Astrocyte (in vitro differentiated cells and primary cell): Measurements from ENCODE around the gene SLC15A5. TPM values are rescaled to one million over a fixed set of nuclear protein-coding genes. Genes with fewer than 3 reads are reported as not detected.

Experiments used
- DNase-seq: peaks from one replicate; pipeline ENCODE4 v3.0.0-alpha.2; 2010; ENCODE audit warnings: low read depth
- FAIRE-seq: peaks from 2 replicates; lab custom pipeline; 2011; peaks lifted over from hg19 to GRCh38; lab: Jason Lieb, UNC
- H2AFZ ChIP-seq: 2 replicates; pipeline ENCODE4 v1.6.0; 2012; ENCODE audit warnings: low read depth, low read length, inconsistent platforms
- H3K27ac ChIP-seq: 2 replicates; pipeline ENCODE4 v1.5.1; 2011; ENCODE audit warnings: low read depth, low read length, inconsistent platforms
- H3K27me3 ChIP-seq: 2 replicates; pipeline ENCODE4 v1.6.0; 2011; ENCODE audit warnings: low read length, inconsistent platforms; ENCODE audit not compliant: insufficient read depth
- H3K36me3 ChIP-seq: 2 replicates; pipeline ENCODE4 v1.5.1; 2011; ENCODE audit warnings: low read length, inconsistent platforms; ENCODE audit not compliant: insufficient read depth
- H3K4me1 ChIP-seq: 2 replicates; pipeline ENCODE4 v1.5.1; 2011; ENCODE audit warnings: low read length, inconsistent platforms; ENCODE audit not compliant: insufficient read depth
- H3K4me2 ChIP-seq: 2 replicates; pipeline ENCODE4 v1.6.0; 2012; ENCODE audit warnings: low read length, inconsistent platforms
- H3K4me3 ChIP-seq: 2 replicates; pipeline ENCODE4 v1.5.1; 2011; ENCODE audit warnings: low read depth, mild to moderate bottlenecking, low read length, inconsistent platforms; ENCODE audit not compliant: insufficient read depth
- H3K79me2 ChIP-seq: 2 replicates; pipeline ENCODE4 v1.6.0; 2012; ENCODE audit warnings: mild to moderate bottlenecking, low read length, inconsistent platforms; ENCODE audit not compliant: insufficient read depth
- H3K9ac ChIP-seq: 2 replicates; pipeline ENCODE4 v1.6.0; 2012; ENCODE audit warnings: mild to moderate bottlenecking, low read length, inconsistent platforms
- H3K9me3 ChIP-seq: 2 replicates; pipeline ENCODE4 v1.5.1; 2012; ENCODE audit warnings: low read depth, mild to moderate bottlenecking, low read length, inconsistent platforms; ENCODE audit not compliant: insufficient read depth
- H4K20me1 ChIP-seq: 2 replicates; pipeline ENCODE4 v1.6.0; 2012; ENCODE audit warnings: low read length, inconsistent platforms; ENCODE audit not compliant: insufficient read depth
- H3K27ac Mint-ChIP-seq: one replicate; pipeline ENCODE4 v1.8.0; 2021; ENCODE audit warnings: mild to moderate bottlenecking, mixed read lengths; ENCODE audit not compliant: unreplicated experiment
- H3K27me3 Mint-ChIP-seq: one replicate; pipeline ENCODE4 v1.8.0; 2021; ENCODE audit warnings: low read depth, mixed read lengths; ENCODE audit not compliant: unreplicated experiment
- H3K36me3 Mint-ChIP-seq: one replicate; pipeline ENCODE4 v1.8.0; 2021; ENCODE audit warnings: low read depth, mixed read lengths; ENCODE audit not compliant: unreplicated experiment
- H3K4me1 Mint-ChIP-seq: one replicate; pipeline ENCODE4 v1.8.0; 2021; ENCODE audit warnings: low read depth, mixed read lengths; ENCODE audit not compliant: unreplicated experiment
- H3K4me3 Mint-ChIP-seq: one replicate; pipeline ENCODE4 v1.8.0; 2021; ENCODE audit warnings: mild to moderate bottlenecking, moderate library complexity, mixed read lengths; ENCODE audit not compliant: unreplicated experiment
- H3K9me3 Mint-ChIP-seq: one replicate; pipeline ENCODE4 v1.8.0; 2021; ENCODE audit warnings: mild to moderate bottlenecking, mixed read lengths; ENCODE audit not compliant: unreplicated experiment
- CTCF ChIP-seq: IDR thresholded peaks from 2 replicates; pipeline ENCODE4 v1.5.1; 2011; ENCODE audit warnings: low read depth, mild to moderate bottlenecking, inconsistent platforms, low read length, moderate library complexity; ENCODE audit not compliant: insufficient read depth
- EZH2 ChIP-seq: IDR thresholded peaks from 2 replicates; pipeline ENCODE4 v1.6.1; 2012; ENCODE audit warnings: mild to moderate bottlenecking, low read length, inconsistent platforms; ENCODE audit not compliant: insufficient read depth
- total RNA-seq: library from RNA; stranded (reverse); gene quantifications from 2 replicates; pipeline ENCODE4 v1.2.1, GENCODE V29; 2021

Gene SLC15A5
- total RNA-seq, 1 donor from 2014 or later: not detected

GRCh38 chr12:16245209-16245608, 32.3 kb downstream of the SLC15A5 start:
- Histone ChIP-seq H3K27ac (no peak overlapping the region), H3K4me3 (no peak overlapping the region), H3K9me3 (no peaks in the 10 kb centered on the region), H3K4me2 (no peak overlapping the region), H3K4me1 (no peaks in the 10 kb centered on the region), H3K79me2 (no peaks in the 10 kb centered on the region), H3K27me3 (no peaks in the 10 kb centered on the region), H4K20me1 (no peaks in the 10 kb centered on the region), H3K9ac (no peak overlapping the region), H2AFZ (no peak overlapping the region), H3K36me3 (no peaks in the 10 kb centered on the region)
- no peak overlapping the region for H3K27ac Mint-ChIP-seq
- no peaks in the 10 kb centered on the region for H3K36me3 Mint-ChIP-seq
- FAIRE-seq: no peak
- no peaks in the 10 kb centered on the region for H3K9me3 Mint-ChIP-seq
- DNase-seq: no peak
- no peaks in the 10 kb centered on the region for H3K4me1 Mint-ChIP-seq
- TF ChIP-seq EZH2: no peak
- no peak for TF ChIP-seq CTCF
- H3K27me3 Mint-ChIP-seq: no peaks in the 10 kb centered on the region
- no peak overlapping the region for H3K4me3 Mint-ChIP-seq

GRCh38 chr12:16243487-16244412, 33.7 kb downstream of the SLC15A5 start:
- no peak overlapping the region for H3K27ac Mint-ChIP-seq
- no peak for FAIRE-seq
- no peaks in the 10 kb centered on the region for H3K27me3 ChIP-seq
- H3K9me3 ChIP-seq: no peaks in the 10 kb centered on the region
- H3K79me2 ChIP-seq: no peaks in the 10 kb centered on the region
- H3K4me2 ChIP-seq: no peak overlapping the region
- H3K4me1 Mint-ChIP-seq: no peaks in the 10 kb centered on the region
- H3K4me1 ChIP-seq: no peaks in the 10 kb centered on the region
- H4K20me1 ChIP-seq: no peaks in the 10 kb centered on the region
- H3K36me3 Mint-ChIP-seq: no peaks in the 10 kb centered on the region
- no peak overlapping the region for H2AFZ ChIP-seq
- H3K4me3 ChIP-seq: no peak overlapping the region
- H3K9me3 Mint-ChIP-seq: no peaks in the 10 kb centered on the region
- TF ChIP-seq CTCF (no peak), EZH2 (no peak)
- no peak overlapping the region for H3K27ac ChIP-seq
- H3K36me3 ChIP-seq: no peaks in the 10 kb centered on the region
- H3K4me3 Mint-ChIP-seq: no peak overlapping the region
- no peak for DNase-seq
- no peaks in the 10 kb centered on the region for H3K27me3 Mint-ChIP-seq
- H3K9ac ChIP-seq: no peak overlapping the region

DNA sequence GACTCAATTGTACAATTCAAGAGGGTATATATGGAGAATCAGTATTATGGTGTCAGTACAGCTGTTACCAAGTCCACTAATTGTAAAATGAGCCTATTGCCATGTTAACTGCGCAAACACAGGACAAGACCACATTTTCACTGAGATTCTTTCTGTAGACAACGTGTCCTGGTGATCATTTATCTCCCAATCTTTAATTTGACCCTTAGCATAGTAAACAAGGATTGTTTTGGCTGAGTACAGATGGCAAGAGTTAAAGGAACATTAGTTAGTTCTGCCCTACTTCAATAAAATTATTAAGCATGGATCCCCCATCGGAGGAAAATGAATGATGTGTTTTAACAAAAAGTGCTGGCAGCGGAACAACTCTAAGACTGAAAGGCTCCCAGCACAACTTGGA, 36.1 kb downstream of the SLC15A5 start:
- Mint-ChIP-seq H3K36me3 (no peaks in the 10 kb centered on the region), H3K4me1 (no peaks in the 10 kb centered on the region), H3K27me3 (no peaks in the 10 kb centered on the region), H3K4me3 (no peak overlapping the region), H3K9me3 (no peaks in the 10 kb centered on the region), H3K27ac (no peak overlapping the region)
- Histone ChIP-seq H3K79me2 (no peaks in the 10 kb centered on the region), H3K27me3 (no peaks in the 10 kb centered on the region), H3K9me3 (no peaks in the 10 kb centered on the region), H3K4me3 (no peak overlapping the region), H4K20me1 (no peaks in the 10 kb centered on the region), H2AFZ (no peak overlapping the region), H3K36me3 (no peaks in the 10 kb centered on the region), H3K9ac (no peak overlapping the region), H3K4me1 (no peaks in the 10 kb centered on the region), H3K4me2 (no peak overlapping the region), H3K27ac (no peak overlapping the region)
- DNase-seq: no peak
- no peak for TF ChIP-seq CTCF
- no peak for TF ChIP-seq EZH2
- no peak for FAIRE-seq
